H1 (cell line): ENCODE measurements around the gene PEPD. TPM values are rescaled to one million over a fixed set of nuclear protein-coding genes. Genes with fewer than 3 reads are reported as not detected.

Source experiments
- CHD1 ChIP-seq: IDR thresholded peaks from 2 replicates; pipeline ENCODE4 v1.6.1; 2012; ENCODE audit warnings: low read depth, low read length, improper control_type of control experiment
- POLR2AphosphoS5 ChIP-seq: IDR thresholded peaks from 2 replicates; pipeline ENCODE4 v1.6.1; 2011; ENCODE audit warnings: low read depth, low read length
- POU5F1 ChIP-seq: IDR thresholded peaks from 2 replicates; pipeline ENCODE4 v1.6.1; 2011; ENCODE audit warnings: low read depth, mild to moderate bottlenecking, low read length, moderate library complexity
- RFX5 ChIP-seq: IDR thresholded peaks from 2 replicates; pipeline ENCODE4 v1.6.1; 2011; ENCODE audit warnings: low read depth, low read length, improper control_type of control experiment, borderline replicate concordance
- TAF1 ChIP-seq: IDR thresholded peaks from 2 replicates; pipeline ENCODE4 v1.6.1; 2011; ENCODE audit warnings: mild to moderate bottlenecking, low read depth, low read length
- TAF7 ChIP-seq: optimal IDR thresholded peaks from 2 replicates; pipeline ENCODE3; 2011; ENCODE audit warnings: low read depth, mild to moderate bottlenecking, inconsistent platforms, low read length, moderate library complexity, borderline replicate concordance
- polyA plus RNA-seq, 7 experiments: library from polyadenylated mRNA; depleted of rRNA in 3 of 7; stranded (reverse) in 5 of 7; unstranded in 2 of 7; fragments of >200 nt in 5 of 7; fragments of 200-250 nt in 2 of 7; gene quantifications; 1 replicate in 5 of 7; 2 replicates in 1 of 7; 4 replicates in 1 of 7; pipeline versions ENCODE4 v1.2.1 to v1.2.3, GENCODE V29; 2011 to 2013; ENCODE audit warnings: missing spikeins in 2 of 7, mixed read lengths in 2 of 7
- total RNA-seq: library from RNA; stranded (reverse); fragmentation: NEBNext Ultra II Directional; extraction: Animal tissue kit (Norgen Biotek cat#: 25700); gene quantifications from 2 replicates; pipeline ENCODE4 v1.2.1, GENCODE V29; 2021

PEPD gene
- total and polyA plus RNA-seq, 2 of the 8 experiments (the other 6 are each of a cell fraction or from before 2014, with no cell fraction given), result 84.1 to 178 TPM

DNA sequence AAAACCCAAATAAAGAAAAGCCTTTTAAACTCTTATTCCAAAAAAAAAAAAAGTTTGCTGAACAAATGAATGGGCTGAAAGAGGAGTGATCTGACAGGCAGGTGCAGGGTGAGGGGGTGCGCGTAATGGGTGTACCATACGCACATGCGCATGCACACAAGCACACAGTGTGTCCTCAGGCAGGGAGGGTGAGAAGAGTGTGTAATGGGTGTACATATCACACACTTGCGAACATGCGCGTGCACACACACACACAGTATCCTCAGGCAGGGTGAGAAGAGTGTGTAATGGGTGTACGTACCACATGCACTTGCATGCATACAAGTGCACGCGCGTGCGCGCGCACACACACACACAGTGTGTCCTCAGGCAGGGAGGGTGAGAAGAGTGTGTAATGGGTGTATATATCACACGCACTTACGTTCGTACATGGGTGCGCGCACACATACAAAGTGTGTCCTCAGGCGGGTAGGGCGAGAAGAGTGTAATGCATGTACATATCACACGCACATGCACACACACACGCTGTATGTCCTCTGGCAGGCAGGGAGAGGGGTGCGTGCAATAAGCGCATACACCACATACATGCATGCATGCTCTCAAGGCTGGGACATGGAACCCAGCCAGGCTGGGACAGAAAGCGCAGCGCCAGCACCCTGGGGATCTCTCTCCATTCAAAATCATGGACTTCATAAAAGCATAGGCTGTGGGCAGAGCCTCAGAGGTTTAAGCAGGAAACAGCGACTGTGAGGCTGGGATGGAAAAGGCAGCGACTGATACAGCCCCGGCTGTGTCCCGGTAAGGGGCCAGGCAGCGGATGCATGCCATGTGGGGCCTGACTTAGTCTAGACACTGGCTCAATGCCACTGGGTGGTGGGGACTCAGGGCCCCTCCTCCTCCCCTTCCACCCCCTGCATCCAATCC is 77.7 kb downstream of the PEPD start (continued):
- TF ChIP-seq POLR2AphosphoS5 (no peak), POU5F1 (no peak), CHD1 (no peak), RFX5 (no peak), TAF7 (no peak), TAF1 (no peak)
